ENCODE data around the gene ZSCAN1.

ZSCAN1 gene

DNA sequence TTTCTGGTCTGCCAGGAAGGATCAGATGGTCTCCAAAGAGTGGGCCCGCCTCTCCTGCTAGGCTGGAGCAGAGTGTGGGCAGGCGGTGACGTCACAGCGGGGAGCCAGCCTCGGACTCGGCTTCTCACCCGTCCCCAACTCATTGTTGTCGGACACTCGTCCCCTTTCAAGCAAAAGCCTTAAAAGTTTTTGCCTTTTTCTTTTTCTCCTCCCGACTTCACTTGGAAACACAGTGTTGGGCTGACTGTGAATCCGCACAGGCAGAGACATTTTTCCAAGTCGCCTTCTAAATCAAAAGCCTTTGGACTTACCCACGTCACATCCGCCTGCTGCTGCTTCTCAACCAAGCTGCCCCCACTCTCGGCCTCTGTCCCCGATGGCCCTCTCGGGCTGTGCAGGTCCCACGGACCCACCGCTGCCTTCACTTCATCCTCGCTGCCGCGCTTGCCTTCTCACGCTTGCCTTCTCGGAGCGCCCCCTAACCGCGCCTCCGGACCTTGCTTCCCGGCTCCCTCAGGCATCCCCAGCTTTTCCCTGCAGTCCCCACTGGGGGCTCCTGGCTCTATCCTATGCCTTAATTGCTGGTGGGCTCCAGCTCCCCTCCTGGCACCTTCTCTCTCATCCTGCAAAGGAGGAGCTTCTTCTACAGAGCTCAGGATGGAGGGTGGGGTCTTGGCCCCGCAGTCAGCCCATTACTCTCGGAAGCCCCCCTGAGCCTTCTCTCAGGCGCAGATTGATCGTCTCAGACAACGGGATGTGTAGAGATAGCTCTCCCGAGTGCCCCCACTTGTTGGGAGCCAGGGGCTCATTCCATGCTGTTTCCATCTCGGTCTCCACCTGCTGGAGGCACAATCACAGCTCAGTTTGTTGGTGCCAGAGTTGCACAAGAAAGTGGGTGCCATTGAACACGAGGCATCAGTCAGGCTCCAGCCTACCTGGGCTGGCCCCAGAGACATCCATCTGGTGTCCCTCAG, 21.4 kb downstream of the ZSCAN1 start:
- Histone ChIP-seq H3K4me3 (peak overlapping the region; percentile 33 to 36), H3K9me3 (peaks cover 2 to 29% (median 16%) of the 10 kb centered on the region in 3 donors), H3K27me3 (no peaks in the 10 kb centered on the region), H3K36me3 (no peaks in the 10 kb centered on the region), H3K27ac (peak overlapping the region in 1 of 2 donors; percentile 31), H3K4me1 (peaks cover 0 to 12% (median 10%) of the 10 kb centered on the region in 4 donors)
- no peak for DNase-seq
- TF ChIP-seq CTCF (IDR thresholded peaks at IDR 0.05): no peak
- intact Hi-C loops (cut with DNase I; ENCODE audit: low total_unique reads): no loop called here

GRCh38 chr19:58056261-58056660, 22.4 kb downstream of the ZSCAN1 start:
- H3K4me3 ChIP-seq: no peak overlapping the region
- intact Hi-C loops (cut with DNase I; ENCODE audit: low total_unique reads): no loop called here
- peaks cover 0 to 12% (median 11%) of the 10 kb centered on the region in 4 donors for H3K4me1 ChIP-seq
- no peaks in the 10 kb centered on the region for H3K27me3 ChIP-seq
- TF ChIP-seq CTCF (IDR thresholded peaks at IDR 0.05): no peak
- peaks cover 2 to 22% (median 5%) of the 10 kb centered on the region in 3 donors for H3K9me3 ChIP-seq
- H3K27ac ChIP-seq: no peak overlapping the region
- DNase-seq: no peak
- no peaks in the 10 kb centered on the region for H3K36me3 ChIP-seq

GRCh38 chr19:58056861-58057260, 23.0 kb downstream of the ZSCAN1 start:
- intact Hi-C loops (cut with DNase I; ENCODE audit: low total_unique reads): no loop called here
- H3K9me3 ChIP-seq: peaks cover 2 to 18% (median 3%) of the 10 kb centered on the region in 3 donors

DNA sequence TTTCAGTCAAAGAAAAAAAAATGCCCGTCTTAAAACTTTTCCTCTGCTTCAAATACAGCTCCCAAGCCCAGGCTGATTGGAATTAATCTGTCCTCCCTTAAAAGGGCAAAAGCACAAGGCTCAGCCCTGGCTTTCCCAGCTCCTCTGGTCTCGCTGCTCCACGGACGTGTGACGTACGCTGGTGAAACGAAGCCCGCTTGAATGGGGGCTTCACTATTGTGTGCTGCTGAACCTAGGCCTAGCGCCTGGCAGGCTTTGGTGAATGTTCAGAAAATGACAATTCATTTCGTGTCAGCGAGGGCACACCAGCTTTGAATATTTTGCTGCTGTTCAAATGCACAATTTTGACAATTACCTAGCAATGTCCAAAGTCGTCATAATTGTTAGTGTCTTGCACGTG, 24.6 kb downstream of the ZSCAN1 start:
- Histone ChIP-seq H3K9me3 (peaks cover 2 to 21% (median 9%) of the 10 kb centered on the region in 3 donors), H3K4me1 (peaks cover 0 to 12% (median 11%) of the 10 kb centered on the region in 4 donors), H3K36me3 (peaks cover 3 to 8% (median 7%) of the 10 kb centered on the region in 3 donors), H3K27me3 (no peaks in the 10 kb centered on the region), H3K4me3 (peak overlapping the region; percentile 66 to 67), H3K27ac (peak overlapping the region; percentile 85 to 92)
- no peak for TF ChIP-seq CTCF (IDR thresholded peaks at IDR 0.05)
- DNase-seq: no peak
- intact Hi-C loops (cut with DNase I; ENCODE audit: low total_unique reads): no loop called here

More at GRCh38 chr19:58056861-58057260, 23.0 kb downstream of the ZSCAN1 start:
- no peak for DNase-seq
- Histone ChIP-seq H3K27me3 (no peaks in the 10 kb centered on the region), H3K4me3 (no peak overlapping the region), H3K27ac (no peak overlapping the region), H3K36me3 (no peaks in the 10 kb centered on the region), H3K4me1 (peaks cover 0 to 12% (median 11%) of the 10 kb centered on the region in 4 donors)
- TF ChIP-seq CTCF (IDR thresholded peaks at IDR 0.05): no peak

DNA sequence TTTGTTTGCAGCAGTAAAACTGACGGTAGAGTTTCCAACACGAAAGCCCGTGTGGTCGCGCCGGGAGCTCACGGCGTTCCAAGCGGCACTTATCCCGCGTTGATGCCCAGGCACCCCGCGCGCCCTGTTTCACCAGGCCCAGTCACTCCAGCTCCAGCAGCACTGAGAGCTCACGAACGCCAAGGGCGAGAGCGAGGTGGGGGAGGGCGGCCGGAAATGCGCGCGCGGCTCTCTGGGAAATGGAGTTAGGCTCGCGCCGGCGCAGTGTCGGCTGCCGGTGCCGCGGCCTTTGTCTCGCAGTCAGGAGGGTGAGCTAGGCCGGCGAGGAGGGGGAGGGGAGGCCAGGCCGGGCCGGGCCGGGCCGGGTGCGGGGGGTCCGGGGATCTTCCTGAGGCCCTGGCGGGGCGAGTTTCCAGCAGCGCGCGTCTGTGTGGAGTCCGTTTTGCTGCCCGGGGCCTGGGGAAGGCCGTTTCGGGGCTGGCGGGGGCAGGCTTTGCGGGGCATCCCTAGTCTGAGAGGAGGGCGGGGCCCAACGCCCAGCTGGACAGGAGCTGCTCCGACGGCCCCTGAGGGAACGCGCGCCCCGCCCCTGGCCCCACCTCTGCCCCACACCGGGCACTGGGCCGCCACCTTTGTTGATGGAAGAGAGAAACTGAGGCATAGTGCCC, 25.3 kb downstream of the ZSCAN1 start, which contains the start of gene ZNF135:
Gene ZNF135, plus strand, starts transcription at position 280 of the 668 bp plus-strand sequence. CDS start 721 bp downstream, outside the sequence.
- Histone ChIP-seq H3K27me3 (no peaks in the 10 kb centered on the region), H3K36me3 (peaks cover 9 to 15% (median 14%) of the 10 kb centered on the region in 3 donors), H3K27ac (peak within 1 kb of the TSS; percentile 85 to 92), H3K4me3 (peak within 1 kb of the TSS; percentile 66 to 67), H3K9me3 (peaks cover 0 to 21% (median 16%) of the 10 kb centered on the region in 3 donors), H3K4me1 (peaks cover 0 to 12% (median 11%) of the 10 kb centered on the region in 4 donors)
- peak; percentile 74 to 94 for DNase-seq
- TF ChIP-seq CTCF (IDR thresholded peaks at IDR 0.05): no peak
- intact Hi-C loops (cut with DNase I; ENCODE audit: low total_unique reads): no loop called here

Measured in tibial artery (tissue), 4 donors.